ENCODE data around the gene CSMD2. TPM values are rescaled to one million over a fixed set of nuclear protein-coding genes. Genes with fewer than 3 reads are reported as not detected.

CSMD2 gene
- total and polyA plus RNA-seq, 2 of the 8 experiments (the other 6 are each of a cell fraction or from before 2014, with no cell fraction given): 7.0 to 14.7 TPM

- no peak overlapping the region for H3K56ac ChIP-seq (replicated peaks; ENCODE audit: insufficient read length, low read depth, low read length)
- H3K79me1 ChIP-seq (ENCODE audit: low read depth, low read length): no peaks in the 10 kb centered on the region
- H4K8ac ChIP-seq (ENCODE audit: extremely low read depth, insufficient read depth, low read length): no peak overlapping the region
- no peak for TF ChIP-seq FOSL1 (IDR thresholded peaks at IDR 0.05; ENCODE audit: insufficient read depth, low read depth, low read length)
- TF ChIP-seq BRCA1 (IDR thresholded peaks at IDR 0.05; ENCODE audit: low read depth, low read length): no peak
- no peak for TF ChIP-seq YY1 (IDR thresholded peaks at IDR 0.05; ENCODE audit: low read depth, low read length)
- no peak for TF ChIP-seq HDAC2 (IDR thresholded peaks at IDR 0.05; ENCODE audit: borderline replicate concordance in 1 of 2, low read depth in 2 of 2, low read length in 2 of 2)
- no peak overlapping the region for H2BK20ac ChIP-seq (ENCODE audit: low read length)
- no peaks in the 10 kb centered on the region; a peak in 1 of 7 replicates for H3K27me3 ChIP-seq (replicated peaks in 1 of 4; ENCODE audit: control insufficient read depth in 3 of 4, extremely low read depth in 1 of 4, insufficient read depth in 3 of 4, low read length in 3 of 4)
- H3K18ac ChIP-seq (ENCODE audit: extremely low read depth, low read length): no peak overlapping the region
- no peaks in the 10 kb centered on the region for H3K4me1 ChIP-seq (replicated peaks in 1 of 4; ENCODE audit: control insufficient read depth in 3 of 4, insufficient read depth in 4 of 4, low read length in 3 of 4)
- peaks cover 0 to 51% (median 6%) of the 10 kb centered on the region in 4 experiments; a peak in 5 of 8 replicates for H3K36me3 ChIP-seq (ENCODE audit: control insufficient read depth in 2 of 4, insufficient read depth in 4 of 4, low read length in 3 of 4)
- FAIRE-seq (no peak), DNase-seq (ENCODE audit: low read depth in 1 of 2, low spot score in 2 of 2) (peak in 1 of 2 experiments; percentile 1)
- H2AK5ac ChIP-seq (ENCODE audit: low read depth, low read length): no peak overlapping the region
- H4K5ac ChIP-seq (ENCODE audit: insufficient read length, low read depth, low read length): no peak overlapping the region
- 100% methylated on average over 2 of the region's 2 CpGs; no CpG with 5 or more reads in 1 of the 2 experiments for WGBS, 2 experiments (ENCODE audit: extremely low coverage in 1 of 2, insufficient coverage in 1 of 2, insufficient read length in 1 of 2, insufficient replicate concordance in 2 of 2, low coverage in 1 of 2, low lambda C conversion rate in 2 of 2, missing lambda C conversion rate in 1 of 2)
- H2BK5ac ChIP-seq (ENCODE audit: low read depth, low read length): no peak overlapping the region
- no peak overlapping the region for H3K9ac ChIP-seq (replicated peaks in 1 of 4; ENCODE audit: extremely low read depth in 1 of 4, low read depth in 3 of 4, low read length in 3 of 4)
- H3K23ac ChIP-seq (ENCODE audit: insufficient read length): no peak overlapping the region
- ChIA-PET POLR2A (ENCODE audit: partially characterized antibody) (interaction anchor here (1.6 kb wide), 1 partner anchor 9 kb away, joined by 3 read pairs; no protein-coding TSS in a partner anchor), CTCF (ENCODE audit: partially characterized antibody) (no interaction called here)
- H3K9me3 ChIP-seq (ENCODE audit: insufficient read depth in 2 of 2, low read depth in 1 of 2, low read length in 1 of 2): peaks cover 29 to 30% of the 10 kb centered on the region in 2 experiments
- no peak overlapping the region for H2BK120ac ChIP-seq (replicated peaks; ENCODE audit: low read depth, low read length)
- H3K23me2 ChIP-seq (ENCODE audit: low read depth, low read length): no peaks in the 10 kb centered on the region; the same call in 1 of the 2 replicates
- H3K4ac ChIP-seq (replicated peaks; ENCODE audit: insufficient read length, low read depth, low read length): no peak overlapping the region
- H3K27ac ChIP-seq (ENCODE audit: low read depth, low read length): no peak overlapping the region
- no peak overlapping the region for H3K4me3 ChIP-seq (ENCODE audit: extremely low read depth in 1 of 4, insufficient read depth in 2 of 4, low read depth in 3 of 4, low read length in 4 of 4)
- H2AFZ ChIP-seq (ENCODE audit: low read length): no peak overlapping the region
- no peak overlapping the region for H4K91ac ChIP-seq (replicated peaks; ENCODE audit: insufficient read length, low read length)
- H2BK15ac ChIP-seq (ENCODE audit: low read length): no peak overlapping the region
- no peaks in the 10 kb centered on the region for H3K79me2 ChIP-seq (ENCODE audit: control insufficient read depth in 1 of 2, insufficient read depth in 2 of 2, low read length in 2 of 2)
- H3K4me2 ChIP-seq (ENCODE audit: insufficient read depth in 1 of 2, low read depth in 2 of 2, low read length in 2 of 2): no peak overlapping the region
- no peaks in the 10 kb centered on the region for H4K20me1 ChIP-seq (replicated peaks in 1 of 2; ENCODE audit: control insufficient read depth in 1 of 2, insufficient read depth in 2 of 2, low read length in 2 of 2)
- H2BK12ac ChIP-seq (ENCODE audit: low read depth, low read length): no peak overlapping the region
- H3K14ac ChIP-seq (ENCODE audit: insufficient read length): no peak overlapping the region
These were observed 616.3 kb downstream of the CSMD2 start for GRCh38 chr1:33548721-33549120.
